Measurements from ENCODE around the gene PACS2. TPM values are rescaled to one million over a fixed set of nuclear protein-coding genes. Genes with fewer than 3 reads are reported as not detected.

Gene PACS2
- total and polyA plus RNA-seq, 2 experiments from 2014 or later = 10.0 to 39.7 TPM

DNA sequence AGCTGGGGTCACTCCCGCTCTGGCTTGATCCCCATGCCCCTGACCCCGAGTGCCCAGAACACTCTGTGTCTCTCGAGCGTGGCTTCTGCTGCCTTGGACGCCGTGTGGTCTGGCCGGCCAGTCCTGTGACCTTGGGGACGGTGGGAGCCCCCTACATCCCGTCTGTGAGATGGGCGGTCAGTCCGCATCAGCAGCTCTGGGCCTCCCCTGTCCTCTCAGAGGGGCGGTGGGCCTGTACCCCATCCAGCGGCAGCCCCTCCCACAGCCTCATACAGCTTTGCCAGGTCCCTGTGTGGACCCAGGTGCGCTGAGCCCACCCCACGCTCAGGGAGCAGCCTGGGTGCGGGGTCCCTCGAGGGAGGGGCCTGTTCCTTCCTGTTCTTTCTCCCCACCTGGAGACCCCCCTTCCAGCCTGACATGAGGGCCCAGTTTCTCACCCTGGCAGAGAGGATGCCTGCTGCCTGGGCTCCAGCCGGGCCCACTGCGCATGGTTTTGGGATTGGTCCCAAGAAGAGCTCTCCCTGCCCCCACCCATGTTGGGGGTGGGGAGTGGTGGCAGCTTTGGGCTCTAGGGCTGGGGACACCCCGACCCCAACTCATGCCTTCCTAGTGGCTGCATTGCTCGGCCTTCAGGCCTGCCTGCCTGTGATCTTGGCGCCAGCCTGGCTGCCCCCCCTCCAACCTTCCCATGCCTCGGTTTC is 106.6 kb downstream of the PACS2 start:
- no peaks in the 10 kb centered on the region for H3K36me3 ChIP-seq (ENCODE audit: low read depth)
- no peak overlapping the region for H3K27ac ChIP-seq
- TF ChIP-seq EZH2phosphoT487 (IDR thresholded peaks at IDR 0.05; ENCODE audit: insufficient read depth, low read depth) (no peak), EZH2 (IDR thresholded peaks at IDR 0.05; ENCODE audit: insufficient read depth, poor library complexity, severe bottlenecking) (no peak)
- 40% methylated on average over 22 to 23 of the region's 23 CpGs for WGBS, 2 experiments (ENCODE audit: low coverage in 1 of 2, low lambda C conversion rate in 2 of 2, missing lambda C conversion rate in 2 of 2)
- no peaks in the 10 kb centered on the region for H3K4me1 ChIP-seq (ENCODE audit: insufficient read depth)
- peak overlapping the region; percentile 77 for H3K4me3 ChIP-seq
- H3K9me3 ChIP-seq (ENCODE audit: low read depth) = no peaks in the 10 kb centered on the region
- no peak overlapping the region for H2AFZ ChIP-seq
- H3K79me2 ChIP-seq (ENCODE audit: insufficient read depth) = peaks cover 63% of the 10 kb centered on the region
- in situ Hi-C loops (cut with MboI) = no loop called here
- H3K9me2 ChIP-seq (ENCODE audit: insufficient read depth) = no peaks in the 10 kb centered on the region
- peak overlapping the region; percentile 83 for H3K9ac ChIP-seq
- H4K20me1 ChIP-seq (ENCODE audit: insufficient read depth) = no peaks in the 10 kb centered on the region
- H3K4me2 ChIP-seq (ENCODE audit: unreplicated experiment) = peak overlapping the region; percentile 69
- DNase-seq = no peak
- H3K27me3 ChIP-seq (replicated peaks; ENCODE audit: insufficient read depth) = no peaks in the 10 kb centered on the region
- H3F3A ChIP-seq (ENCODE audit: insufficient read depth) = no peaks in the 10 kb centered on the region

DNA sequence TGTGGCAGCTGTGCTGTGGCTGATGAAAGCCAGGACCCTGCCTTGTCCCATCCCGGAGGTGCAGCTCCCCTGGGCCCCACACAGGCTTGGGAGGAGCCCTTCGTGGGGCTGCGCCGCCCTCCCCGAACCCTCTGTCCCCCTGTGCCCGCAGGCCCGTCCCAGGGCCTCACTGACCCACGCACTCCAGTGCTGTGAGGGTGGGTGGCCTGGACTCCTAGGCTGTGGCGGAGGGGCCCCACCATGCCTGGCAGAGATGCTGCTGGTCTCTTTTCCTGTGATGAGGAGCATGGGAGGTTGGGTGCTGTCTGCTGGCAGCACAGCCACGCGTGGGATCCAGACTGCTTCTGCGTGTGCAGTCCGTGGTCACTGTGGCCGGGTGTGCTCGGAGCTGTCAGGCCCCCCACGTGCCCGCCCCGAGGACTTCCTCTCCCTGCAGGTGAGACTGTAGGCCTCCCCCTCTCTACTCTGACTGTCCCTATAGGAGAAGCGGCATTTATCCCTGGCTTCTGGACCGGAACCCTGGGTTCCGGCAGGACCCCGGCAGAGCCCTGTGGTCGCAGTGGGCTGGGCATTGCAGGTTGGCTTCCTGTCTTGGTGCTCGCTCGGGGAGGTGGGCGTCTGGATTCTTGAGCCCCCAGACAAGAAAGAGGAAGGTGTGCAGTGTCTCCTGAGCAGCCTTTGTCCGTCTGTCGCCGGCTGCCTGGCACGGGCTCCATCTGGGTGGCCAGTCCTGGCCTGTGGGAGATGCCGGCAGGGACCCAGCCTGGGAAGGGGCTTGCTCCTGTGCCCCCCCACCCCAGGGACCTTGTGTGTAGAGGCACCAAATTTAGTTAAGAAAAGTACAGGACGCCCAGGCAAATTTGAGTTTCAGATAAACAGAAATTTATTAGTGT is 107.4 kb downstream of the PACS2 start:
- peaks cover 71% of the 10 kb centered on the region for H3K79me2 ChIP-seq (ENCODE audit: insufficient read depth)
- H3K9me2 ChIP-seq (ENCODE audit: insufficient read depth) = no peaks in the 10 kb centered on the region
- peak overlapping the region; percentile 77 for H3K4me3 ChIP-seq
- in situ Hi-C loops (cut with MboI) = no loop called here
- peak overlapping the region; percentile 83; the same call in 1 of the 2 replicates for H3K9ac ChIP-seq
- no peaks in the 10 kb centered on the region for H3F3A ChIP-seq (ENCODE audit: insufficient read depth)
- peak overlapping the region; percentile 69 for H3K4me2 ChIP-seq (ENCODE audit: unreplicated experiment)
- no peak overlapping the region for H3K27ac ChIP-seq
- H3K4me1 ChIP-seq (ENCODE audit: insufficient read depth) = no peaks in the 10 kb centered on the region
- WGBS, 2 experiments (ENCODE audit: low coverage in 1 of 2, low lambda C conversion rate in 2 of 2, missing lambda C conversion rate in 2 of 2) = 73 to 75% methylated on average over 23 to 32 of the region's 32 CpGs
- no peaks in the 10 kb centered on the region for H3K27me3 ChIP-seq (replicated peaks; ENCODE audit: insufficient read depth)
- TF ChIP-seq EZH2phosphoT487 (IDR thresholded peaks at IDR 0.05; ENCODE audit: insufficient read depth, low read depth) = no peak
- TF ChIP-seq EZH2 (IDR thresholded peaks at IDR 0.05; ENCODE audit: insufficient read depth, poor library complexity, severe bottlenecking) = no peak
- no peaks in the 10 kb centered on the region for H4K20me1 ChIP-seq (ENCODE audit: insufficient read depth)
- H2AFZ ChIP-seq = no peak overlapping the region
- no peaks in the 10 kb centered on the region for H3K36me3 ChIP-seq (ENCODE audit: low read depth)
- DNase-seq = no peak
- no peaks in the 10 kb centered on the region for H3K9me3 ChIP-seq (ENCODE audit: low read depth)

DNA sequence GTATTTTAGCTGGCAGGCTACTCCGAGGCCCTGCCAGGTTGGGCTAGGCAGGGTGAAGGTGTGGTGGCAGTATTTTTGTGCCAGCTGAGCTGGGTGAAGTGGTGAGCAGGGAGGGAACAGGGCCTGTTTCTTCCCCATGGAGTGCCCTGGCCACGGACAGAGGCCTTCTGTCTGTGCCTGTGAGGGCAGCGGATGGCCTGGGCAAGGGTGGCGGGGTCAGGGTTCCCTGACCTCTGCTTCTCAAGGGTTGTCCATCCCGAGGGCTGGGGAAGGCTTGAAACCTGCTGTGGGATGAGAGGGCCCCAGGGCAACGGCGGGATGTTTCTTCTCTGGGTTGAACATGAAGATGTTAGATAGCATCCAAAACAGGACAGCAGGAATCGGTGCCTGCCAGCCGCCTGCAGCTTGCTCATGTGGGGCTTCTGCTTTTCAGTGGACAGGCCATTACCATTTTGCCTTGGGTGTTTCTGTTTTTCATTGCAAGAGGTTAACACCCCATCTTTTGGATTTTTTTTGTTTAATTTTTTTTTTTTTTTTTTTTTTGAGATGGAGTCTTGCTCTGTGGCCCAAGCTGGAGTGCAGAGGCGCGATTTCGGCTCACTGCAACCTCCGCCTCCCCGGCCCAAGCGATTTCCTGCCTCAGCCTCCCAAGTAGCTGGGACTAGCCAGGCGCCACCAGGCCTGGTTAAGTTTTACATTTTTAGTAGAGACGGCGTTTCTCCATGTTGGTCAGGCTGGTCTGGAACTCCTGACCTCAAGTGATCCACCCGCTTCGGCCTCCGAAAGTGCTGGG is 108.3 kb downstream of the PACS2 start:
- H3K4me3 ChIP-seq = no peak overlapping the region
- H3K27me3 ChIP-seq (replicated peaks; ENCODE audit: insufficient read depth) = no peaks in the 10 kb centered on the region
- WGBS, 2 experiments (ENCODE audit: low coverage in 1 of 2, low lambda C conversion rate in 2 of 2, missing lambda C conversion rate in 2 of 2) = 79 to 80% methylated on average over 21 of the region's 21 CpGs
- DNase-seq = no peak
- no peak for TF ChIP-seq EZH2 (IDR thresholded peaks at IDR 0.05; ENCODE audit: insufficient read depth, poor library complexity, severe bottlenecking)
- no peak for TF ChIP-seq EZH2phosphoT487 (IDR thresholded peaks at IDR 0.05; ENCODE audit: insufficient read depth, low read depth)
- H3F3A ChIP-seq (ENCODE audit: insufficient read depth) = no peaks in the 10 kb centered on the region
- H2AFZ ChIP-seq = no peak overlapping the region
- H3K36me3 ChIP-seq (ENCODE audit: low read depth) = no peaks in the 10 kb centered on the region
- H3K4me2 ChIP-seq (ENCODE audit: unreplicated experiment) = no peak overlapping the region
- no peaks in the 10 kb centered on the region for H3K4me1 ChIP-seq (ENCODE audit: insufficient read depth)
- no peak overlapping the region for H3K27ac ChIP-seq
- no peaks in the 10 kb centered on the region for H4K20me1 ChIP-seq (ENCODE audit: insufficient read depth)
- no peak overlapping the region for H3K9ac ChIP-seq
- H3K79me2 ChIP-seq (ENCODE audit: insufficient read depth) = peaks cover 80% of the 10 kb centered on the region
- no peaks in the 10 kb centered on the region for H3K9me2 ChIP-seq (ENCODE audit: insufficient read depth)
- no peaks in the 10 kb centered on the region for H3K9me3 ChIP-seq (ENCODE audit: low read depth)
- in situ Hi-C loops (cut with MboI) = no loop called here

Data from GM23248 (cell line).